ENCODE results near the gene GHR.

Gene GHR

DNA sequence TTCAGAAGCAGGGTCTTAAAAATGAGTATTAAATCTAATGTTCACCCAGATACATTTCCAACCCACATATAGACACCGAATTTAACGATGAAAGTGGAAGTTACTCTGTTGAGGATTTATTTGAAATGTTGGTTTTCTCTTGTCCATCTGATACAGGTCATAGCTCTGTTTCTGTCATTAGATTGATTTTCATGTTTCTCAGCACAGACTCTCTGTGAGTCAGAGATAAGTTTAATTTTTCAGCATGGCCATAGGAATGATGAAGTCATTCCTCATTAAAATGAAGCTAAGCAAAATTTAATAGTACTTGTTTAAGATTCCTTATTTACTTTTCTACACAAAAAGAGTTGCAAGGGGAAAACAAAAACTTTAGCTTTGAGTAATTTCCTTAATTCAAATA lies 38.8 kb downstream of the GHR start:
- Histone ChIP-seq H3K9me3 (ENCODE audit: control insufficient read depth in 1 of 2, low read length in 2 of 2) (no peaks in the 10 kb centered on the region), H3K27ac (ENCODE audit: low read length) (no peak overlapping the region), H3K36me3 (ENCODE audit: control insufficient read depth in 1 of 2, insufficient read depth in 2 of 2, low read length in 2 of 2) (no peaks in the 10 kb centered on the region), H3K4me1 (ENCODE audit: control insufficient read depth in 1 of 2, insufficient read depth in 2 of 2, low read length in 2 of 2) (peaks cover 0 to 4% of the 10 kb centered on the region in 2 donors), H3K27me3 (ENCODE audit: low read depth, low read length) (no peaks in the 10 kb centered on the region), H3K4me3 (ENCODE audit: low read depth in 1 of 2, low read length in 2 of 2) (no peak overlapping the region)

DNA sequence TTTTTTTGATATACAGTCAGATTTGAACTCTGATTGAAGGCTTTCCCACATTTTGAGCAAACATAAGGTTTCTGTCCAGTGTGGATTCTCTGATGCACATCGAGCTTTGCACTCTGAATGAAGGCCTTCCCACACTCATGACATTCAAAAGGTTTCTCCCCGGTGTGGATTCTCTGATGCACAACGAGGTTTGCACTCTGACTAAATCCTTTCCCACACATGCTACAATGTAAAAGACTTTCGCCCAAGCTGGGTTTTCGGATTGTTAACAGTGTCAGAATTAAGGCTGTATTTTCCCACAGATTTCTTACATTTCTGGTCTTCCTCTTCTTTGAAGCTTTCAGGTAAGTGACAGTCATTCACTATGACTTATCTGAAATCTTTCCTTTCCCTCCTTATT lies 44.3 kb downstream of the GHR start:
- Histone ChIP-seq H3K36me3 (ENCODE audit: control insufficient read depth in 1 of 2, insufficient read depth in 2 of 2, low read length in 2 of 2) (peaks cover 0 to 10% of the 10 kb centered on the region in 2 donors), H3K27ac (ENCODE audit: low read length) (no peak overlapping the region), H3K4me1 (ENCODE audit: control insufficient read depth in 1 of 2, insufficient read depth in 2 of 2, low read length in 2 of 2) (no peaks in the 10 kb centered on the region), H3K27me3 (ENCODE audit: low read depth, low read length) (no peaks in the 10 kb centered on the region), H3K9me3 (ENCODE audit: control insufficient read depth in 1 of 2, low read length in 2 of 2) (no peaks in the 10 kb centered on the region), H3K4me3 (ENCODE audit: low read depth in 1 of 2, low read length in 2 of 2) (no peak overlapping the region)

DNA sequence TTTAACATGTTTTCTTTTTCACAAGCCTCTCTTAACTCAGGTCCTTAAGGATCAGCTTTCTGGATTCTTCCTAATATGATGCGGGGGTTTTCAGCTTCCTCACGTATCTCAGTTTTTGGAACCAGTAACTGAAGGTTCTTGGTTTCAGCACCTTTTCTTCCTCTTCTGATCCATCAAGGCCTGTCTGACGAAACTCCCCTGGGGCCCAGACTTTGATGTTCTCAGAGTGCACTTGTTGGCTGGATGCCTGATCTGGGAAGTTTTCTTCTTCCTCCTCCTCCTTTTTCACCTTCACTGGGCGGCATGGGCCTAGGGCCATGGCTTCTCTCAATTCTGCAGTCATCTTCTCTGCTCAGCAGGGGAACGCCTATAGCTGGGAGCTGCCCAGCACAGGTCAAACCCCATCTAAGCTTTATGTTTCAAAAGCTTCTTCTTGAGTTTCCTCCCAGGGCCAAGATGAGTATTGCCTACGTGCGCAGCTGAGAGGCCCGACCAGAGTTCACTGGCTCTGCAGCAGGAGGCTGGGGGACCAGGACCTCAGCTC lies 44.8 kb downstream of the GHR start:
- H3K36me3 ChIP-seq (ENCODE audit: control insufficient read depth in 1 of 2, insufficient read depth in 2 of 2, low read length in 2 of 2), result peaks cover 0 to 10% of the 10 kb centered on the region in 2 donors
- no peak overlapping the region for H3K27ac ChIP-seq (ENCODE audit: low read length)

DNA sequence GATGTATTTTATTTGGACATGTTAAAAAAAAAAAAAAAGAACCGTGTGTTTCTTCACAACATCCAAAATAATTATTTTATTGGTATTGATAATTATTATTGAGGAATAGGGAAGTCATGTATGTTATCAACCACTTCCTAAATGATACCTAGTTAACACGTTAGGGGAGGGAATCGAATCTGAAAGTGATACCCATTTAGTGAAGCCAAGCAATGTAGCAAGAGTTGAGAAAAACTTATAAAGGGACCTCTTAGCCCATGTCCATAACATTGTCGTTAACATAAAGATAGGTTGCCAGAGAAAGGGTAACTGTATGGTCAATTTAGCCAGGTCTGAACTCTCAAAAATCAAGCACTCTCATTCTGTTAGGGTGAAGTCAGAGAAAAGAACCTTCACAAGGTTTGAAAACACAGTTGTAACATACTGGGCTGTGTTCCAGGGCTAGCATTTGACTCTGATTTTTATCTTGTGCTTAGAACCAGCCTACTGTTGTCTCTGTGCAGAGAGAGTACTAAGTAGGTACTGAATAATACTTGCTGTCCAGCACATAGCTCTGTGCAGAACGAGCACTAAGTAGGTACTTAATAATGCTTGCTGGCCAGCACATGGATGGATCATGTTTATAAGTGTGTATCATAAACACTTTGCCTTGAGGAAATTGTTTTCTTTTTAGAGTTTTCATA lies 60.4 kb downstream of the GHR start:
- Histone ChIP-seq H3K27me3 (ENCODE audit: low read depth, low read length) (no peaks in the 10 kb centered on the region), H3K4me3 (ENCODE audit: low read depth in 1 of 2, low read length in 2 of 2) (no peak overlapping the region), H3K27ac (ENCODE audit: low read length) (no peak overlapping the region), H3K36me3 (ENCODE audit: control insufficient read depth in 1 of 2, insufficient read depth in 2 of 2, low read length in 2 of 2) (no peaks in the 10 kb centered on the region), H3K4me1 (ENCODE audit: control insufficient read depth in 1 of 2, insufficient read depth in 2 of 2, low read length in 2 of 2) (peaks cover 0 to 11% of the 10 kb centered on the region in 2 donors), H3K9me3 (ENCODE audit: control insufficient read depth in 1 of 2, low read length in 2 of 2) (no peaks in the 10 kb centered on the region)

More for the DNA sequence above, 44.8 kb downstream of the GHR start:
- Histone ChIP-seq H3K4me1 (ENCODE audit: control insufficient read depth in 1 of 2, insufficient read depth in 2 of 2, low read length in 2 of 2) (no peaks in the 10 kb centered on the region), H3K27me3 (ENCODE audit: low read depth, low read length) (no peaks in the 10 kb centered on the region), H3K4me3 (ENCODE audit: low read depth in 1 of 2, low read length in 2 of 2) (no peak overlapping the region), H3K9me3 (ENCODE audit: control insufficient read depth in 1 of 2, low read length in 2 of 2) (no peaks in the 10 kb centered on the region)

DNA sequence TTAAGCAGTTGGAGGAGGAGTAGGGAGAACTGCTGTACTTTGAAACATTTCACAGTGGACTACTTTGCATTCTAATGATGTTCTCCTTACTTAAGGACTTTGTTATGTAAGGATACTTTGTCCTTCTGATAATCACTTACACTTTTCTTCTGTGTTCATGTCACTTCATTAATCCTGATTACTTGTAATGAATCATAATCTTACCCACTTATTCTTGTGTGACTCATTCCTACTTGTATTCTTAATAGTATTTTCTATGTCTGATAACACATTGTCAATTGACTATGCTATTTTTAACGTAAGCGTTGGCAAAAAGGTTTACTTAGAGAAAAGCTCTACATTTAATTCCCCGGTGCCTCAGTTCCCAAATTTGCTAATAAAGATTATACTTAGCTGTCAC lies 63.8 kb downstream of the GHR start:
- H3K4me3 ChIP-seq (ENCODE audit: low read depth in 1 of 2, low read length in 2 of 2), result no peak overlapping the region
- H3K9me3 ChIP-seq (ENCODE audit: control insufficient read depth in 1 of 2, low read length in 2 of 2), result no peaks in the 10 kb centered on the region
- H3K36me3 ChIP-seq (ENCODE audit: control insufficient read depth in 1 of 2, insufficient read depth in 2 of 2, low read length in 2 of 2), result no peaks in the 10 kb centered on the region
- H3K4me1 ChIP-seq (ENCODE audit: control insufficient read depth in 1 of 2, insufficient read depth in 2 of 2, low read length in 2 of 2), result peaks cover 0 to 35% of the 10 kb centered on the region in 2 donors
- H3K27me3 ChIP-seq (ENCODE audit: low read depth, low read length), result no peaks in the 10 kb centered on the region
- H3K27ac ChIP-seq (ENCODE audit: low read length), result no peak overlapping the region

DNA sequence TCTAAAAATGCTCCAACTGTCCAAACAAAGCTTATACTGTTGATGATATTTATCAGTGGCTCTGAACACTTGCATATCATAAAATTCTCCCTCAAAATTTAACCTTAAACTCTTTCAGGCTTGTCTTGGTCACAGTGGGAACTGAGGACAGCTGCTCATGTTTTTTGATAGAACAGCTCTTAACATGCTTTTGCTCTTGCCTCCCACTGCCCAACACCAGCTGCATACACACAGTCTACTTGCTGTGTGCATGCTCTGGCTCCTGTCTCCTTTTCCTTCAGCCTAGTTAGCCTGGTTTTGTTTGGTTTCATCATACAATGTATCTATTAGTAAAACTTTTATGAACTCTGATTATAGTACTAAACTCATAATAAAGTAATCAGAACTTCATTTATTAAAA lies 64.6 kb downstream of the GHR start:
- Histone ChIP-seq H3K4me3 (ENCODE audit: low read depth in 1 of 2, low read length in 2 of 2) (no peak overlapping the region), H3K27ac (ENCODE audit: low read length) (no peak overlapping the region), H3K9me3 (ENCODE audit: control insufficient read depth in 1 of 2, low read length in 2 of 2) (no peaks in the 10 kb centered on the region), H3K4me1 (ENCODE audit: control insufficient read depth in 1 of 2, insufficient read depth in 2 of 2, low read length in 2 of 2) (peaks cover 0 to 40% of the 10 kb centered on the region in 2 donors), H3K27me3 (ENCODE audit: low read depth, low read length) (no peaks in the 10 kb centered on the region), H3K36me3 (ENCODE audit: control insufficient read depth in 1 of 2, insufficient read depth in 2 of 2, low read length in 2 of 2) (no peaks in the 10 kb centered on the region)

DNA sequence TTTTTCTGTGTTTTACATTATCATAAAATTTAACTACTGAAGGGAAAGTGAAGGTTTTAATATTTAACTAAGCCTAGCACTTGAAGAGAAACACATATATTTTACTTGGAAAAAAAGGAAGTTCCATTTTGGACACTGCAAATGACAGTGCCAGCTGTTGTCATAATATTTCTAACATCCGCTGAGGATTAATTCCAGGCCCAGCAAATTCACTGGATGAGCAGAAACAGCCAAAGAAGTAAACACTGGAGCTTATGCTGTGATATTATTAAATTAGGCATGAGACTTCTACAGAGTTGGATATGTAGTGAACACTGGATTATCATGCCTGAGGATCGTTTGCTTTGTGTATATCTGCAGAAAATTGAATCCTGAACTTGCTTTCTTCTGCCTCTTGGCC lies 67.6 kb downstream of the GHR start:
- Histone ChIP-seq H3K36me3 (ENCODE audit: control insufficient read depth in 1 of 2, insufficient read depth in 2 of 2, low read length in 2 of 2) (no peaks in the 10 kb centered on the region), H3K4me3 (ENCODE audit: low read depth in 1 of 2, low read length in 2 of 2) (no peak overlapping the region), H3K9me3 (ENCODE audit: control insufficient read depth in 1 of 2, low read length in 2 of 2) (no peaks in the 10 kb centered on the region), H3K27me3 (ENCODE audit: low read depth, low read length) (no peaks in the 10 kb centered on the region), H3K4me1 (ENCODE audit: control insufficient read depth in 1 of 2, insufficient read depth in 2 of 2, low read length in 2 of 2) (peaks cover 0 to 37% of the 10 kb centered on the region in 2 donors), H3K27ac (ENCODE audit: low read length) (no peak overlapping the region)

DNA sequence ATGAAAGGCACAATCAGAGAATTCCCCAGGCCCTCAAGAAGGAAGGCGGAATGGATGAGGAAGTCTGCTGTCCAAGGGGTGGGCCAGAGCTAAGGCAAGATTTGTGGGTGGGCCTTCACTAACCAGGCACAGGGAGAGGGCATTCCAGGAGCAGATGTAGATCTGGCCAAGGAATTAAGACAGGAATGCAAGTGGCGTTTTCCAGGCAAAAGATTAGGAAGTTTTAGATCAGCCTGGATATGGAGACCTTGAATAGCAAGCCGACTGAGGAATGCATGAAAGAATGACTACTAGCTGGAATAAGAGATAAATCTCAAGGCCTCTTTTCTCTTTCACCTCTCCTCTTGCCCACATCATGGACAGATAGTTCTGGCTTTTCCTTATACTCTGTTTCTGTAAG lies 68.5 kb downstream of the GHR start:
- no peaks in the 10 kb centered on the region for H3K36me3 ChIP-seq (ENCODE audit: control insufficient read depth in 1 of 2, insufficient read depth in 2 of 2, low read length in 2 of 2)
- no peaks in the 10 kb centered on the region for H3K27me3 ChIP-seq (ENCODE audit: low read depth, low read length)
- H3K4me3 ChIP-seq (ENCODE audit: low read depth in 1 of 2, low read length in 2 of 2), result no peak overlapping the region
- H3K27ac ChIP-seq (ENCODE audit: low read length), result no peak overlapping the region
- no peaks in the 10 kb centered on the region for H3K9me3 ChIP-seq (ENCODE audit: control insufficient read depth in 1 of 2, low read length in 2 of 2)
- peaks cover 0 to 43% of the 10 kb centered on the region in 2 donors for H3K4me1 ChIP-seq (ENCODE audit: control insufficient read depth in 1 of 2, insufficient read depth in 2 of 2, low read length in 2 of 2)

DNA sequence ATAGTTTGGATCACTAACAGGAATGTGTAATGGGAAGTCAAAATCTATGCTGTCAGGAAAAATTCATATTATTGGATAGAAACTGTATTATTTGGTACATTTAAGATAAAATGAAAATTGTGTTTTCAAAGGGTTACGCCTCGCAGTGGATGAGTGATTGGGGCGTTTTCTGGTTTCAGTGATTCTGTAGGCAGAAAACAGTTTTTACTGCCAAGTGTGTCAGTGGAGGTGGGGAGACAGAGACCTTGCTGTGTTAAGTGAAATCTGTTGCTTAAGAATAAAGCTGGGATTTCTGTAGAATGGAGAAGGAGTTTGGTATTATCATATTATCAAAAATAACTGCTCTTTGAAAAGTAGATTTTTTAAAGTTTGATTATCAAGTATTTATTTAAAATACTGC lies 69.7 kb downstream of the GHR start:
- Histone ChIP-seq H3K9me3 (ENCODE audit: control insufficient read depth in 1 of 2, low read length in 2 of 2) (no peaks in the 10 kb centered on the region), H3K27ac (ENCODE audit: low read length) (no peak overlapping the region), H3K27me3 (ENCODE audit: low read depth, low read length) (no peaks in the 10 kb centered on the region), H3K4me1 (ENCODE audit: control insufficient read depth in 1 of 2, insufficient read depth in 2 of 2, low read length in 2 of 2) (peaks cover 0 to 43% of the 10 kb centered on the region in 2 donors), H3K4me3 (ENCODE audit: low read depth in 1 of 2, low read length in 2 of 2) (no peak overlapping the region), H3K36me3 (ENCODE audit: control insufficient read depth in 1 of 2, insufficient read depth in 2 of 2, low read length in 2 of 2) (no peaks in the 10 kb centered on the region)

DNA sequence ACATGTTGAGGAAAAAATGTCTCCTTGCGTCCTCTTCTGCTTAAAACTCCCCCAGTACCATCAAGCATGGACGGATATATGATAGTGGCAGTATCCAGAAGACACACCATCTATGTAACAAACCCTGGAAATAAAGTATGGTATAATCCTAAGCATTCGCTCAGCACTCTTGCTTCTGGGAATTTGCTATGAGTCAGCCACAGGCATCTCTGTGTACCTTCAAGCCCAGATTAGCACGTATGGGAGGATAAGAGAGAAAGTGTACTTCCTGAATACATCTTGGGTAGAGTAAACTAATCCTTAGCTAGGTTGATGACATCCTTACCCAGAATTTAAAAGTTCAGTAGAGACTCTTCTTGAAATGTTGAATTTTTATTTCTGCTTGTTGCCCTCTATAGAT lies 71.2 kb downstream of the GHR start:
- Histone ChIP-seq H3K4me3 (ENCODE audit: low read depth in 1 of 2, low read length in 2 of 2) (no peak overlapping the region), H3K27ac (ENCODE audit: low read length) (no peak overlapping the region), H3K36me3 (ENCODE audit: control insufficient read depth in 1 of 2, insufficient read depth in 2 of 2, low read length in 2 of 2) (no peaks in the 10 kb centered on the region), H3K4me1 (ENCODE audit: control insufficient read depth in 1 of 2, insufficient read depth in 2 of 2, low read length in 2 of 2) (peaks cover 0 to 43% of the 10 kb centered on the region in 2 donors), H3K9me3 (ENCODE audit: control insufficient read depth in 1 of 2, low read length in 2 of 2) (no peaks in the 10 kb centered on the region), H3K27me3 (ENCODE audit: low read depth, low read length) (no peaks in the 10 kb centered on the region)

DNA sequence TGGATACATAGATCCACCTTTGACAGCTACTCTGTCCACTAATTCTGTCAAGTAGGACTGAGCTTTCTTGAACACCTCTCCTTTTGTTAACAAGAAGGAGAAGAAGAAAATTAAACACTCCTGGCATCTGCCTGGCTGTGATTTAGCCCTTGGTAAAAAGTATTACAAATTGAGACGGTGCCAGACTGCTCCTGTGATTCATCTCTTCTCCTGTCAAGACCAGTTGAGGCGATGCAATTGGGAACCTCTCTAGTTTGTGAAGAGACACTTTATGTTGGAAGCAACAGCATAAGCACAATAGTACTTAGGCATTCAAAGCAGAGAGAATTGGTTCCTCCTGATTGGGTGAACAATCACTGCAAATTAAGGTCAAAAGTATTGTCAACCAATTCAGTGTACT lies 72.7 kb downstream of the GHR start:
- Histone ChIP-seq H3K27ac (ENCODE audit: low read length) (no peak overlapping the region), H3K4me1 (ENCODE audit: control insufficient read depth in 1 of 2, insufficient read depth in 2 of 2, low read length in 2 of 2) (peaks cover 0 to 32% of the 10 kb centered on the region in 2 donors), H3K9me3 (ENCODE audit: control insufficient read depth in 1 of 2, low read length in 2 of 2) (no peaks in the 10 kb centered on the region), H3K36me3 (ENCODE audit: control insufficient read depth in 1 of 2, insufficient read depth in 2 of 2, low read length in 2 of 2) (no peaks in the 10 kb centered on the region), H3K27me3 (ENCODE audit: low read depth, low read length) (no peaks in the 10 kb centered on the region), H3K4me3 (ENCODE audit: low read depth in 1 of 2, low read length in 2 of 2) (no peak overlapping the region)

All from muscle layer of duodenum (tissue), 2 donors.